ENCODE measurements around the gene RRAD. TPM values are rescaled to one million over a fixed set of nuclear protein-coding genes. Genes with fewer than 3 reads are reported as not detected.
A peak's percentile ranks its signal among the peaks of the same experiment; 100 is the strongest.

RRAD gene
- total RNA-seq, 2 experiments from 2014 or later = 0.20 to 0.23 TPM

GRCh38 chr16:66873685-66874055 lies 51.7 kb downstream of the RRAD start:
- Mint-ChIP-seq H3K9me3 (peaks cover 3% of the 10 kb centered on the region), H3K27ac (peak overlapping the region; percentile 83), H3K27me3 (no peaks in the 10 kb centered on the region), H3K4me3 (no peak overlapping the region), H3K4me1 (peaks cover 42% of the 10 kb centered on the region), H3K36me3 (ENCODE audit: low read depth) (no peaks in the 10 kb centered on the region)
- ChIA-PET POLR2A (no interaction called here), CTCF (interaction anchor here (0.5 to 2.1 kb wide), 32 partner anchors 8 to 930 kb away, joined by 3 to 20 read pairs (median 4); partner anchors contain the start of genes NAE1 and RRAD)
- no peak for DNase-seq

- Mint-ChIP-seq H3K9me3 (peaks cover 3% of the 10 kb centered on the region), H3K27me3 (no peaks in the 10 kb centered on the region), H3K36me3 (ENCODE audit: low read depth) (no peaks in the 10 kb centered on the region), H3K4me3 (peak overlapping the region; percentile 61), H3K27ac (peak overlapping the region; percentile 83), H3K4me1 (peaks cover 37% of the 10 kb centered on the region)
- DNase-seq = peak; percentile 92
- CTCF ChIA-PET = interaction anchor here (0.5 to 2.1 kb wide), 38 partner anchors 9 to 931 kb away, joined by 3 to 20 read pairs (median 4); partner anchors contain the start of genes NAE1 and RRAD
- POLR2A ChIA-PET = no interaction called here
Measured at GRCh38 chr16:66872943-66873684, 52.2 kb downstream of the RRAD start.

DNA sequence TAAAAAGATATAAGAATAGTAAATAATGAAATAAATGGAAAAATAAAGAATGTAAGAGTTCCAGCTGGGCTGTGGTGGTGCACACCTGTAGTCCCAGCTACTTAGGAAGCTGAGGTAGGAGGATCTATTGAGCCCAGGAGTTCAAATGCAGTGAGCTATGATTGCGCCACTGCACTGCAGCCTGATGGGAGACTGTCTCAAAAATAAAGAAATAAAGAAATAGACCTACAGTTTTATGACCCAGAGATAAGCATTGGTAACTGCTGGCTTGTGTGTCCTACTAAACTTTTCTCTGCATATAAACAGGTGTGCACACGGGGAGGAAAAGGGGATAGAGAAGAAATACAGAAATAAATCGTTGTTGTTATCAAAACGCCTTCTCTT lies 52.8 kb downstream of the RRAD start:
- CTCF ChIA-PET = interaction anchor here (0.8 to 2.1 kb wide), 32 partner anchors 8 to 373 kb away, joined by 3 to 20 read pairs (median 4); partner anchors contain the start of genes NAE1 and RRAD
- H3K36me3 Mint-ChIP-seq (ENCODE audit: low read depth) = no peaks in the 10 kb centered on the region
- peaks cover 36% of the 10 kb centered on the region for H3K4me1 Mint-ChIP-seq
- peak overlapping the region; percentile 61 for H3K4me3 Mint-ChIP-seq
- DNase-seq = no peak
- peaks cover 3% of the 10 kb centered on the region for H3K9me3 Mint-ChIP-seq
- POLR2A ChIA-PET = no interaction called here
- H3K27ac Mint-ChIP-seq = peak overlapping the region; percentile 83
- H3K27me3 Mint-ChIP-seq = no peaks in the 10 kb centered on the region

- Mint-ChIP-seq H3K27me3 (no peaks in the 10 kb centered on the region), H3K4me1 (peaks cover 36% of the 10 kb centered on the region), H3K36me3 (ENCODE audit: low read depth) (no peaks in the 10 kb centered on the region), H3K27ac (peak overlapping the region; percentile 38), H3K4me3 (no peak overlapping the region), H3K9me3 (peaks cover 3% of the 10 kb centered on the region)
- ChIA-PET CTCF (interaction anchor here (1.2 to 2.1 kb wide), 9 partner anchors 11 to 301 kb away, joined by 3 to 20 read pairs (median 5); partner anchors contain the start of genes NAE1 and RRAD), POLR2A (no interaction called here)
- no peak for DNase-seq
Measured at GRCh38 chr16:66871840-66872239, 53.5 kb downstream of the RRAD start.

Other genes starting within 250 kb of the RRAD start
- under 1 TPM; 0.73 to 0.84 TPM for gene CMTM4, start 228.8 kb downstream of the RRAD start, total RNA-seq
- gene DYNC1LI2, start 173.9 kb downstream of the RRAD start, total RNA-seq = 10 to 100 TPM; 53.9 to 65.9 TPM
- under 1 TPM; 0.15 to 0.27 TPM for gene TERB1, start 124.0 kb downstream of the RRAD start, total RNA-seq
- 10 to 100 TPM; 62.5 to 72.6 TPM for gene NAE1, start 94.6 kb downstream of the RRAD start, total RNA-seq
- gene CA7, start 81.1 kb downstream of the RRAD start, total RNA-seq = not detected
- 10 to 100 TPM; 20.8 to 21.4 TPM for gene PDP2, start 45.0 kb downstream of the RRAD start, total RNA-seq
- gene CDH16, start 6.7 kb downstream of the RRAD start, total RNA-seq = not detected
- 100 to 1,000 TPM in 1 of 2 experiments, 10 to 100 TPM in 1; 95.2 to 112 TPM for gene CIAO2B, start 8.9 kb upstream of the RRAD start, total RNA-seq
- 10 to 100 TPM; 31.5 to 34.9 TPM for gene CES2, start 10.0 kb upstream of the RRAD start, total RNA-seq
- gene CES3, start 35.7 kb upstream of the RRAD start, total RNA-seq = 1 to 10 TPM; 5.9 to 6.4 TPM
- gene CES4A, start 63.1 kb upstream of the RRAD start, total RNA-seq = 10 to 100 TPM; 28.9 to 30.5 TPM
- 100 to 1,000 TPM; 218 to 222 TPM for gene CBFB, start 103.6 kb upstream of the RRAD start, total RNA-seq
- 10 to 100 TPM; 15.2 to 19.0 TPM for gene PHAF1, start 184.4 kb upstream of the RRAD start, total RNA-seq
- 1 to 10 TPM; 7.1 to 7.2 TPM for gene B3GNT9, start 225.5 kb upstream of the RRAD start, total RNA-seq
- 10 to 100 TPM; 47.2 to 57.5 TPM for gene TRADD, start 234.4 kb upstream of the RRAD start, total RNA-seq
- 10 to 100 TPM; 35.7 to 46.6 TPM for gene FBXL8, start 234.4 kb upstream of the RRAD start, total RNA-seq
- gene HSF4, start 239.2 kb upstream of the RRAD start, total RNA-seq = 10 to 100 TPM; 49.6 to 58.1 TPM
- 10 to 100 TPM in 1 of 2 experiments, 1 to 10 TPM in 1; 8.9 to 13.3 TPM for gene NOL3, start 245.0 kb upstream of the RRAD start, total RNA-seq